GM19397 (cell line): ENCODE data around the gene ETS2.

Source experiments
- ATAC-seq: cut with Tn5 transposase; IDR thresholded peaks from one replicate; pipeline ENCODE4 v1.9.1; 2021; ENCODE audit warnings: mild to moderate bottlenecking, moderate library complexity; ENCODE audit not compliant: unreplicated experiment

The ETS2 gene

GRCh38 chr21:38800924-38801744, 4.6 kb upstream of the ETS2 start:
- no peak for ATAC-seq

GRCh38 chr21:38802050-38803026, 3.4 kb upstream of the ETS2 start:
- ATAC-seq: no peak

GRCh38 chr21:38803075-38803660, 2.6 kb upstream of the ETS2 start:
- ATAC-seq: no peak

GRCh38 chr21:38804030-38804788, 1.5 kb upstream of the ETS2 start:
- ATAC-seq: no peak

- ATAC-seq: peak; percentile 23
These were observed 871 bp upstream of the ETS2 start for GRCh38 chr21:38804789-38805327.

- peak; percentile 28 for ATAC-seq
These were observed 618 bp downstream of the ETS2 start for GRCh38 chr21:38806153-38806941.

GRCh38 chr21:38806942-38807284, 1.2 kb downstream of the ETS2 start:
- ATAC-seq: no peak

GRCh38 chr21:38807441-38807871, 1.7 kb downstream of the ETS2 start:
- no peak for ATAC-seq

- ATAC-seq: no peak
These were observed 2.3 kb downstream of the ETS2 start for GRCh38 chr21:38807986-38808385.

GRCh38 chr21:38809198-38809878, 3.6 kb downstream of the ETS2 start:
- no peak for ATAC-seq

- no peak for ATAC-seq
These were observed 4.5 kb downstream of the ETS2 start for GRCh38 chr21:38810034-38810825.

GRCh38 chr21:38810826-38811164, 5.1 kb downstream of the ETS2 start:
- ATAC-seq: no peak

GRCh38 chr21:38811257-38811656, 5.5 kb downstream of the ETS2 start:
- ATAC-seq: no peak

GRCh38 chr21:38813143-38813542, 7.4 kb downstream of the ETS2 start:
- ATAC-seq: no peak

GRCh38 chr21:38813547-38813946, 7.8 kb downstream of the ETS2 start:
- no peak for ATAC-seq

GRCh38 chr21:38814126-38815059, 8.7 kb downstream of the ETS2 start:
- no peak for ATAC-seq

- no peak for ATAC-seq
These were observed 9.3 kb downstream of the ETS2 start for GRCh38 chr21:38815060-38815405.
